ENCODE results near the gene LAMP2.

DNA sequence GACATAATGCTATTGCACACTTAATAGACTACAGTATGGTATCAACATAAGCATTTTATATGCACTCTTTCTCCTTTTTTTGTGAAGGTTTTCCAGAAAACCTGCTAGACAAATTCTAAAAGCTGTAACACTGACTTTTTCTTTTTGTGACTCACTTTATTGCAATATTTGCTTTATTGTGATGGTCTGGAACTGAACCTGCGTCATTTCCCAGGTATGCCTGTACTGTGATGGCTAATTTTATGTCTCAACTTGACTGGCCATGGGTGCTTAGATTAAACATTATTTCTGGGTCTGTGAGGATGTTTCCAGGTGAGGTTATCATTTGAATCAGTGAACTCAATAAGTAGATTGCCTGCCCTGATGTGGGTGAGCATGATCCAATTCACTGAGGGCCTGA lies 35.5 kb upstream of the LAMP2 start:
- TF ChIP-seq, protein P1, sequence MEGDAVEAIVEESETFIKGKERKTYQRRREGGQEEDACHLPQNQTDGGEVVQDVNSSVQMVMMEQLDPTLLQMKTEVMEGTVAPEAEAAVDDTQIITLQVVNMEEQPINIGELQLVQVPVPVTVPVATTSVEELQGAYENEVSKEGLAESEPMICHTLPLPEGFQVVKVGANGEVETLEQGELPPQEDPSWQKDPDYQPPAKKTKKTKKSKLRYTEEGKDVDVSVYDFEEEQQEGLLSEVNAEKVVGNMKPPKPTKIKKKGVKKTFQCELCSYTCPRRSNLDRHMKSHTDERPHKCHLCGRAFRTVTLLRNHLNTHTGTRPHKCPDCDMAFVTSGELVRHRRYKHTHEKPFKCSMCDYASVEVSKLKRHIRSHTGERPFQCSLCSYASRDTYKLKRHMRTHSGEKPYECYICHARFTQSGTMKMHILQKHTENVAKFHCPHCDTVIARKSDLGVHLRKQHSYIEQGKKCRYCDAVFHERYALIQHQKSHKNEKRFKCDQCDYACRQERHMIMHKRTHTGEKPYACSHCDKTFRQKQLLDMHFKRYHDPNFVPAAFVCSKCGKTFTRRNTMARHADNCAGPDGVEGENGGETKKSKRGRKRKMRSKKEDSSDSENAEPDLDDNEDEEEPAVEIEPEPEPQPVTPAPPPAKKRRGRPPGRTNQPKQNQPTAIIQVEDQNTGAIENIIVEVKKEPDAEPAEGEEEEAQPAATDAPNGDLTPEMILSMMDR (IDR thresholded peaks at IDR 0.05): no peak
- TF ChIP-seq POLR2A (IDR thresholded peaks at IDR 0.05): no peak

Data from uterus (tissue), 2 donors.